Neural cell (in vitro differentiated cells): ENCODE data around the gene SPDL1. TPM values are rescaled to one million over a fixed set of nuclear protein-coding genes. Genes with fewer than 3 reads are reported as not detected.

Experiments used
- H2AFZ ChIP-seq: fragments of 200-600, 300-800 bp; sonication (generic), shearing (Covaris generic); 2 replicates; pipeline ENCODE4 v1.6.0; 2014; ENCODE audit warnings: low read depth, mild to moderate bottlenecking, antibody characterized with exemption, low read length, moderate library complexity
- H3F3A ChIP-seq: fragments of 200-600 bp; shearing (Covaris generic); 2 replicates; pipeline ENCODE4 v1.6.1; 2016; ENCODE audit warnings: mild to moderate bottlenecking, moderate library complexity, mixed read lengths, antibody characterized with exemption, low read length; ENCODE audit not compliant: insufficient read depth, poor library complexity, severe bottlenecking
- H3K27ac ChIP-seq: fragments of 200-600, 300-800 bp; sonication (generic), shearing (Covaris generic); 2 replicates; pipeline ENCODE4 v1.5.1; 2014; ENCODE audit warnings: mild to moderate bottlenecking, low read length, moderate library complexity
- H3K27me3 ChIP-seq: fragments of 300-800, 200-600 bp; sonication (generic), shearing (Covaris generic); 2 replicates; pipeline ENCODE4 v1.6.0; 2014; ENCODE audit warnings: mild to moderate bottlenecking, low read depth, low read length, moderate library complexity; ENCODE audit not compliant: insufficient read depth
- H3K36me3 ChIP-seq: fragments of 300-800, 200-600 bp; sonication (generic), shearing (Covaris generic); 2 replicates; pipeline ENCODE4 v1.5.1; 2014; ENCODE audit warnings: mild to moderate bottlenecking, antibody characterized with exemption, low read length, moderate library complexity; ENCODE audit not compliant: insufficient read depth
- H3K4me2 ChIP-seq: fragments of 300-800, 200-600 bp; sonication (generic), shearing (Covaris generic); 2 replicates; pipeline ENCODE4 v1.6.0; 2014; ENCODE audit warnings: mild to moderate bottlenecking, low read length
- H3K4me3 ChIP-seq: fragments of 300-800, 200-600 bp; sonication (generic), shearing (Covaris generic); 2 replicates; pipeline ENCODE4 v1.5.1; 2014; ENCODE audit warnings: mild to moderate bottlenecking, low read length, moderate library complexity
- H3K79me2 ChIP-seq: fragments of 200-600 bp; shearing (Covaris generic); replicated peaks from 2 replicates; pipeline ENCODE4 v1.6.0; 2014; ENCODE audit warnings: mild to moderate bottlenecking, low read length, moderate library complexity; ENCODE audit not compliant: insufficient read depth
- H3K9ac ChIP-seq: fragments of 300-800, 200-600 bp; sonication (generic), shearing (Covaris generic); 2 replicates; pipeline ENCODE4 v1.6.1; 2016; ENCODE audit warnings: mild to moderate bottlenecking, low read length, mixed read lengths
- H3K9me2 ChIP-seq: fragments of 200-600 bp; shearing (Covaris generic); 2 replicates; pipeline ENCODE4 v1.6.1; 2016; ENCODE audit warnings: mild to moderate bottlenecking, low read length, mixed read lengths; ENCODE audit not compliant: insufficient read depth
- H3K9me3 ChIP-seq: fragments of 200-600, 300-800 bp; sonication (generic), shearing (Covaris generic); 2 replicates; pipeline ENCODE4 v1.6.1; 2016; ENCODE audit warnings: mild to moderate bottlenecking, mixed run types, low read length, moderate library complexity, mixed read lengths
- H4K20me1 ChIP-seq: fragments of 200-600 bp; shearing (Covaris generic); 2 replicates; pipeline ENCODE4 v1.6.1; 2016; ENCODE audit warnings: mild to moderate bottlenecking, mixed run types; ENCODE audit not compliant: insufficient read depth
- EP300 ChIP-seq: fragments of 450-650 bp; conservative IDR thresholded peaks from 2 replicates; pipeline ENCODE4 v1.6.1; 2014; ENCODE audit warnings: antibody characterized with exemption, mild to moderate bottlenecking, moderate library complexity; ENCODE audit not compliant: poor library complexity, severe bottlenecking
- EZH2 ChIP-seq: fragments of 200-600, 300-800 bp; shearing (Covaris generic), sonication (generic); IDR thresholded peaks from 2 replicates; pipeline ENCODE4 v1.6.1; 2014; ENCODE audit warnings: antibody characterized with exemption, low read length, borderline replicate concordance, mild to moderate bottlenecking; ENCODE audit not compliant: insufficient read depth, poor library complexity, severe bottlenecking
- MXI1 ChIP-seq: fragments of 450-650 bp; conservative IDR thresholded peaks from 2 replicates; pipeline ENCODE4 v1.6.1; 2014; ENCODE audit warnings: antibody characterized with exemption, mild to moderate bottlenecking; ENCODE audit not compliant: poor library complexity, severe bottlenecking
- POLR2AphosphoS5 ChIP-seq: IDR thresholded peaks from 2 replicates; pipeline ENCODE4 v1.6.1; 2012
- RAD21 ChIP-seq: fragments of 450-650 bp; conservative IDR thresholded peaks from 2 replicates; pipeline ENCODE4 v1.6.1; 2014; ENCODE audit warnings: antibody characterized with exemption, mild to moderate bottlenecking, moderate library complexity
- SMC3 ChIP-seq: fragments of 450-650 bp; conservative IDR thresholded peaks from 2 replicates; pipeline ENCODE4 v1.6.1; 2014; ENCODE audit warnings: antibody characterized with exemption, mild to moderate bottlenecking, moderate library complexity; ENCODE audit not compliant: poor library complexity
- TAF1 ChIP-seq: IDR thresholded peaks from 2 replicates; pipeline ENCODE4 v1.6.1; 2012; ENCODE audit warnings: low read depth
- polyA plus RNA-seq: library from polyadenylated mRNA; depleted of rRNA; stranded (reverse); fragments of >200 nt; gene quantifications from 2 replicates; pipeline ENCODE4 v1.2.3, GENCODE V29; 2014
- TF ChIP-seq, protein P1 (sequence below): fragments of 450-650 bp; IDR thresholded peaks from 2 replicates; pipeline ENCODE4 v1.5.1; 2014; ENCODE audit warnings: antibody characterized with exemption, mild to moderate bottlenecking, moderate library complexity; ENCODE audit not compliant: poor library complexity, severe bottlenecking
- TF ChIP-seq, protein P2 (sequence below): IDR thresholded peaks from 2 replicates; pipeline ENCODE4 v1.6.1; 2012; ENCODE audit warnings: borderline replicate concordance

SPDL1 gene
- polyA plus RNA-seq, 1 donor from 2014 or later = 26.6 TPM

DNA sequence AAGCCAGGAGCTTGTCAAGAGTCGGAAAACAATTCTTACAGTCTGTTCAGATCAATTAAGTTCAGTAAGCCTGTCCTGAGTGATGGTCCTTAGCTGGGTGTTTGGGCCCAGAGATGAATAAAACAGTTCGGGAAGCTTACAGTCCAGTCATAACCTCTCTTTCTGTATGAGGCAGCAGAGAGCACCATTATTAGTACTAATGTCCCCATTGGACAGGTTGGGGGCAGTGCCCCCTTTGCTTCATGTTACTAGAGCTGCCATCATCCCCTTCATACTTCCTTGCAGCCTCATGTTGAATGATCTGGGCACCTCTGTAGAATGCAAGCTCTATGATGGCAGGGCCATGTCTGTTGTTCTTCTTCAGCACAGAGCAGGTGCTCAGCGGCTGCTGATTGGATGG, 63.3 kb downstream of the SPDL1 start:
- H3K4me2 ChIP-seq = no peak overlapping the region
- H2AFZ ChIP-seq = no peak overlapping the region
- H3K27ac ChIP-seq = no peak overlapping the region
- no peaks in the 10 kb centered on the region for H3K27me3 ChIP-seq
- no peaks in the 10 kb centered on the region for H3K79me2 ChIP-seq
- TF ChIP-seq, protein P1, sequence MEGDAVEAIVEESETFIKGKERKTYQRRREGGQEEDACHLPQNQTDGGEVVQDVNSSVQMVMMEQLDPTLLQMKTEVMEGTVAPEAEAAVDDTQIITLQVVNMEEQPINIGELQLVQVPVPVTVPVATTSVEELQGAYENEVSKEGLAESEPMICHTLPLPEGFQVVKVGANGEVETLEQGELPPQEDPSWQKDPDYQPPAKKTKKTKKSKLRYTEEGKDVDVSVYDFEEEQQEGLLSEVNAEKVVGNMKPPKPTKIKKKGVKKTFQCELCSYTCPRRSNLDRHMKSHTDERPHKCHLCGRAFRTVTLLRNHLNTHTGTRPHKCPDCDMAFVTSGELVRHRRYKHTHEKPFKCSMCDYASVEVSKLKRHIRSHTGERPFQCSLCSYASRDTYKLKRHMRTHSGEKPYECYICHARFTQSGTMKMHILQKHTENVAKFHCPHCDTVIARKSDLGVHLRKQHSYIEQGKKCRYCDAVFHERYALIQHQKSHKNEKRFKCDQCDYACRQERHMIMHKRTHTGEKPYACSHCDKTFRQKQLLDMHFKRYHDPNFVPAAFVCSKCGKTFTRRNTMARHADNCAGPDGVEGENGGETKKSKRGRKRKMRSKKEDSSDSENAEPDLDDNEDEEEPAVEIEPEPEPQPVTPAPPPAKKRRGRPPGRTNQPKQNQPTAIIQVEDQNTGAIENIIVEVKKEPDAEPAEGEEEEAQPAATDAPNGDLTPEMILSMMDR = no peak
- TF ChIP-seq TAF1 (no peak), EZH2 (no peak), SMC3 (no peak), POLR2AphosphoS5 (no peak), EP300 (no peak), RAD21 (no peak), MXI1 (no peak)
- TF ChIP-seq, protein P2, sequence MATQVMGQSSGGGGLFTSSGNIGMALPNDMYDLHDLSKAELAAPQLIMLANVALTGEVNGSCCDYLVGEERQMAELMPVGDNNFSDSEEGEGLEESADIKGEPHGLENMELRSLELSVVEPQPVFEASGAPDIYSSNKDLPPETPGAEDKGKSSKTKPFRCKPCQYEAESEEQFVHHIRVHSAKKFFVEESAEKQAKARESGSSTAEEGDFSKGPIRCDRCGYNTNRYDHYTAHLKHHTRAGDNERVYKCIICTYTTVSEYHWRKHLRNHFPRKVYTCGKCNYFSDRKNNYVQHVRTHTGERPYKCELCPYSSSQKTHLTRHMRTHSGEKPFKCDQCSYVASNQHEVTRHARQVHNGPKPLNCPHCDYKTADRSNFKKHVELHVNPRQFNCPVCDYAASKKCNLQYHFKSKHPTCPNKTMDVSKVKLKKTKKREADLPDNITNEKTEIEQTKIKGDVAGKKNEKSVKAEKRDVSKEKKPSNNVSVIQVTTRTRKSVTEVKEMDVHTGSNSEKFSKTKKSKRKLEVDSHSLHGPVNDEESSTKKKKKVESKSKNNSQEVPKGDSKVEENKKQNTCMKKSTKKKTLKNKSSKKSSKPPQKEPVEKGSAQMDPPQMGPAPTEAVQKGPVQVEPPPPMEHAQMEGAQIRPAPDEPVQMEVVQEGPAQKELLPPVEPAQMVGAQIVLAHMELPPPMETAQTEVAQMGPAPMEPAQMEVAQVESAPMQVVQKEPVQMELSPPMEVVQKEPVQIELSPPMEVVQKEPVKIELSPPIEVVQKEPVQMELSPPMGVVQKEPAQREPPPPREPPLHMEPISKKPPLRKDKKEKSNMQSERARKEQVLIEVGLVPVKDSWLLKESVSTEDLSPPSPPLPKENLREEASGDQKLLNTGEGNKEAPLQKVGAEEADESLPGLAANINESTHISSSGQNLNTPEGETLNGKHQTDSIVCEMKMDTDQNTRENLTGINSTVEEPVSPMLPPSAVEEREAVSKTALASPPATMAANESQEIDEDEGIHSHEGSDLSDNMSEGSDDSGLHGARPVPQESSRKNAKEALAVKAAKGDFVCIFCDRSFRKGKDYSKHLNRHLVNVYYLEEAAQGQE = no peak
- no peaks in the 10 kb centered on the region for H3K9me3 ChIP-seq
- H3K36me3 ChIP-seq = no peaks in the 10 kb centered on the region
- no peaks in the 10 kb centered on the region for H3K9me2 ChIP-seq
- H3F3A ChIP-seq = no peaks in the 10 kb centered on the region
- H4K20me1 ChIP-seq = no peaks in the 10 kb centered on the region
- no peak overlapping the region for H3K9ac ChIP-seq
- H3K4me3 ChIP-seq = no peak overlapping the region

DNA sequence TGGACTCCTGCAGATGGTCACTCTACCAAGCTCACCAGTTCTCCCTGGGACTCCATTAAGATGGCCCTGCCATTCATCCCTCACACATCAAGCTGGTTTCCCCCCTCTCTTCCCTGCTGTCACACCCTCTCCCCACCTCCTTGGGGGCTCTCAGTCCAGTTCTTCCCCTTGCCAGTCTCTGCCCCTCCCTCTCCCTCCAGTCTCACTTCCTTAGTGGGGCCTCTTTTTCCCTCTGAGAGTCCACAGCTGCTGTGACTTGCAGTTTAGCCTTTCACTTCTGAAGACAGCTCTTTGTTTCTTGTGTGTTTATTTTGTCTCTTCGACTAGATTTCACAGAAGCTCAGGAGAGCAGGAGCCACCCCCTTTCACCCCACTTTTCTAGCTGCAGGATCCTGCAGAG, 64.0 kb downstream of the SPDL1 start:
- H3K27ac ChIP-seq = no peak overlapping the region
- no peaks in the 10 kb centered on the region for H4K20me1 ChIP-seq
- H3K9me3 ChIP-seq = no peaks in the 10 kb centered on the region
- no peaks in the 10 kb centered on the region for H3K79me2 ChIP-seq
- H3K9me2 ChIP-seq = no peaks in the 10 kb centered on the region
- H3K4me2 ChIP-seq = no peak overlapping the region
- H2AFZ ChIP-seq = no peak overlapping the region
- H3K9ac ChIP-seq = no peak overlapping the region
- no peaks in the 10 kb centered on the region for H3K36me3 ChIP-seq
- TF ChIP-seq EP300 (no peak), EZH2 (no peak), MXI1 (no peak), TAF1 (no peak), RAD21 (no peak), POLR2AphosphoS5 (no peak), SMC3 (no peak)
- TF ChIP-seq, protein P2 = no peak
- TF ChIP-seq, protein P1 = no peak
- H3F3A ChIP-seq = no peaks in the 10 kb centered on the region
- H3K27me3 ChIP-seq = no peaks in the 10 kb centered on the region
- no peak overlapping the region for H3K4me3 ChIP-seq
